IPS-18c (cell line): Measurements from ENCODE around the gene ZBTB44.
"Not testable (repeated sequence)": the region's sequence is repeated elsewhere in the genome, so short reads cannot be mapped to it uniquely, and the experiment has no call there.

Source experiments
- H3K4me3 ChIP-seq: 2 replicates; pipeline ENCODE4 v1.7.0; 2013; ENCODE audit warnings: low read depth, mild to moderate bottlenecking, low read length, moderate library complexity; ENCODE audit not compliant: insufficient read depth
- H3K9me3 ChIP-seq: one replicate; pipeline ENCODE4 v1.6.1; 2013; ENCODE audit warnings: mild to moderate bottlenecking, low read length, moderate library complexity; ENCODE audit not compliant: control insufficient read depth, insufficient read depth

Gene ZBTB44

GRCh38 chr11:130197386-130198035 lies 117.2 kb downstream of the ZBTB44 start:
- H3K9me3 ChIP-seq, result no peaks in the 10 kb centered on the region

GRCh38 chr11:130194241-130195023 lies 120.3 kb downstream of the ZBTB44 start:
- H3K9me3 ChIP-seq, result no peaks in the 10 kb centered on the region
- H3K4me3 ChIP-seq, result no peak overlapping the region

More at GRCh38 chr11:130197386-130198035, 117.2 kb downstream of the ZBTB44 start:
- no peak overlapping the region for H3K4me3 ChIP-seq

DNA sequence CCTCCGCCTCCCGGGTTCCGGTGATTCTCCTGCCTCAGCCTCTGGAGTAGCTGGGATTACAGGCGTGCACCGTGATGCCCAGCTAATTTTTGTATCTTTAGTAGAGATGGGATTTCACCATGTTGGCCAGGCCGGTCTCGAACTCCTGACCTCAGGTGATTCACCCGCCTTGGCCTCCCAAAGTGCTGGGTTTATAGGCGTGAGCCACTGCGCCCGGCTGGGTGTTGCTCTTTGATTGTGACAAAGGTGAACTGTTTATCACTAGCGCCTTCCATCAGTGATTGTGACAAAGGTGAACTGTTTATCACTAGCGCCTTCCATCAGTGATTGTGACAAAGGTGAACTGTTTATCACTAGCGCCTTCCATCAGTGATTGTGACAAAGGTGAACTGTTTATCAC lies 121.2 kb downstream of the ZBTB44 start:
- H3K4me3 ChIP-seq, H3K9me3 ChIP-seq: not testable (repeated sequence)

DNA sequence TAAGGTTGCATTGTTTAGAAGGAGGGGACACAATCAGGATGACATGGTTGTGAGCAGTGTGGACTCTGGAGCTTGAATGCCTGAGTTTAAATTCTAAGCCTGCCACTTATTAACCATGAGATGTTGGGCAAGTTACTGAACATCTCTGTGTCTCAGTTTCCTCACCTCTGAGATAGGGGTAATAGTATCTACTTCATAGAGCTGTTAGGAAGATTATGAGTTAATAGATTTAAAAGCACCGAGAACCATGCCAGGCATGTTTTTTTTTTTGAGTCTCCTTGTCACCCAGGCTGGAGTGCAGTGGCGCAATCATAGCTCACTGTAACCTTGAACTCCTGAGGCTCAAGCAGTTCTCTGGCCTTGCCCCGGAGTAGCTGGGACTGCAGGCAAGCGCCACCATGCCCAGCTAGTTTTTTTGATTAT lies 121.9 kb downstream of the ZBTB44 start:
- H3K9me3 ChIP-seq, result no peaks in the 10 kb centered on the region
- no peak overlapping the region for H3K4me3 ChIP-seq

- H3K4me3 ChIP-seq, result no peak overlapping the region
- H3K9me3 ChIP-seq, result no peaks in the 10 kb centered on the region
Measured at GRCh38 chr11:130191896-130192295, 122.8 kb downstream of the ZBTB44 start.

DNA sequence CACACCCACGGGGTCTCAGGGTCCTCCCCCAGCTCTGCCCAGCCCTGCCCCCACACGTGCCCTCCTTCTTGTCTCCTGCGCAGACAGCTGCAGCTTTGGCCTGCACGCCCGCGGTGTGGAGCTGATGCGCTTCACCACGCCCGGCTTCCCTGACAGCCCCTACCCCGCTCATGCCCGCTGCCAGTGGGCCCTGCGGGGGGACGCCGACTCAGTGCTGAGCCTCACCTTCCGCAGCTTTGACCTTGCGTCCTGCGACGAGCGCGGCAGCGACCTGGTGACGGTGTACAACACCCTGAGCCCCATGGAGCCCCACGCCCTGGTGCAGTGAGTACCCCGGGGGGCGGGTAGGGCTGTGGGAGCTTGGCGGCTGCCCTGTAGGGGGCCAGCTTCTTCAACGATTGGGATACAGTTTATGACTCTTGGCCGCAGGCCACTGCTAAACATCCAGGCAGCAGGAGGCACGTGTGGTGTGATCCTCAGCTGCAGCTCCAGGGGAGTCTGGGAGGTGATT lies 124.3 kb downstream of the ZBTB44 start:
- Histone ChIP-seq H3K4me3 (no peak overlapping the region), H3K9me3 (no peaks in the 10 kb centered on the region)

DNA sequence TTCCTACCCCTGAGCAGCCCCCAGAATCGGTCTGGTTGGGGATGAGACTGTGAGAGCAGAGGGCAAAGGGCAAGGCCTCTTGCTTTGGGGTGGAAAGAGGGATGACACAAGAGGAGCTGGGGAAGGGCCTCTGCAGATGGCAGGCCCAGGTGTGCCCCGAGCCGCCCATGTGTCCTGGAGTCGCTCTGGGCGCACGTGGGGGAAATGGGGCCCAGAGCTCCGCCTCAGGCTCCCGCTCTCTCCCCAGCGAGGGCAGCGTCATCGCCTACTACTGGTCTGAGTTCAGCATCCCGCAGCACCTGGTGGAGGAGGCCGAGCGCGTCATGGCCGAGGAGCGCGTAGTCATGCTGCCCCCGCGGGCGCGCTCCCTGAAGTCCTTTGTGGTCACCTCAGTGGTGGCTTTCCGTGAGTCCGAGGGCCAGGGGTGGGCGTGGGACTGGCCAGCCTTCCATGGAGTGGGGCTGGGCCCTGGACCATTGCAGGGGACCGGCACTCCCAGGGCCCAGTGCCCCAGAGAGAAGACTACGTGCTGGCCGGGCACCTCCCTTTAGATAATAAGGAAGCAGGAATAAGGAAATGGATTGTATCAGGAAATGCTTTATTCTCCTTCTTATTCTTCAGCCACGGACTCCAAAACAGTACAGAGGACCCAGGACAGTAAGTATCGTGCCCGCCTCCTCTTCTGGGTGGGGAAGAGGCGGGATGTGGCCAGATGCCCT lies 125.1 kb downstream of the ZBTB44 start:
- Histone ChIP-seq H3K9me3 (no peaks in the 10 kb centered on the region), H3K4me3 (no peak overlapping the region)

DNA sequence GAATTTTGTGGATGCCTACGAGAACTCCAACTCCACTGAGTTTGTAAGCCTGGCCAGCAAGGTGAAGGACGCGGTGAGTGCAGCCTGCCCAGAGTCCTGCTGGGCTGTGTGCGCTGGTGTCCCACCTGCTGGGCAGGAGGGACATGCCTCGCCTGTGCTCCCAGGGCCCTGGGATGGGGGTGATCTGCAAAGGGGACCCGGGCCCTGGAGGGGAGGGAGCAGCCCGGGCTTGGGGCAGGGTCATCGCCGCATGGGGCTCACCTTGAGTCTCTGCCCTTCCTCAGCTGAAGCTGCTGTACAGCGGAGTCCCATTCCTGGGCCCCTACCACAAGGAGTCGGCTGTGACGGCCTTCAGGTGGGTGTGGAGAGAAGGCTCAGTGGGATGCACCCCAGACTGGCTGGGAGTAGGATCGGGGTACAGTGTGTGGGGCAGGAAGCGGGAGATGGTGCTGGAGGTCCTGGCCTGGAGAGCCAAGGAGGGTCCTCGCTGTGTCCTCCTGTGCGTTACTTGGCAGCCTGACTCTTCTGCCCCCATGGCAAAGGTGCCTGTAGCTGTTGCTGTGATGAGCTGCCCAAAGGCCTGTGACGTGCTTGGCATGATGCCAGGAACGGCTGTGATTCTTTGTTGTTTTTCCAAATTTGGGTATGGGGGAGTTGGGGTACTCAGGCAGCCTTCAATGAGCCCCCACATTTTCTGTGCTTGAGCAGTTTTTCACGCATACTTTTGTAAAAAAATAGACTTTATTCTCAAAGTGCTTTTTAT lies 126.0 kb downstream of the ZBTB44 start:
- Histone ChIP-seq H3K4me3 (no peak overlapping the region), H3K9me3 (no peaks in the 10 kb centered on the region)

- Histone ChIP-seq H3K9me3 (no peaks in the 10 kb centered on the region), H3K4me3 (no peak overlapping the region)
Measured at GRCh38 chr11:130188047-130188446, 126.7 kb downstream of the ZBTB44 start.

DNA sequence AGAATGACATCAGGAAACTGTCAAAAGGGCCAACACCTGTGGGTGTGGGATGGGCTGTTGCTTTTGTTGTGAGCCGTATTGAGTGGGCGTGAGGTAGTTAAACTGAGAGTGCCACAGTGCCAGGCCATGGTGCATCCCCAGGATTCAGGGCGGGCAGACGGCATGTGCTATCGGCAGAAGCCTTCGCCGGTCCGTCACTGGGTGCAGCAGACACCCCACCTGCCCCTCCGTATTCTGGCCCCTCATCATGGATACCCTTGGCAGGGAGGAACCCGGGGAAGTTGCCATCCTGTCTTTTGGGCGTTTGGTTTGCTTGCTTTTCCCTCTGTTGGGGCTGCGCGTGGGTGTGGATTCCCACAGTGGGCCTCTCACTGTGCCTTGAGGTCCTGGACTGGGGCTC lies 127.6 kb downstream of the ZBTB44 start:
- H3K9me3 ChIP-seq, result no peaks in the 10 kb centered on the region
- no peak overlapping the region for H3K4me3 ChIP-seq

DNA sequence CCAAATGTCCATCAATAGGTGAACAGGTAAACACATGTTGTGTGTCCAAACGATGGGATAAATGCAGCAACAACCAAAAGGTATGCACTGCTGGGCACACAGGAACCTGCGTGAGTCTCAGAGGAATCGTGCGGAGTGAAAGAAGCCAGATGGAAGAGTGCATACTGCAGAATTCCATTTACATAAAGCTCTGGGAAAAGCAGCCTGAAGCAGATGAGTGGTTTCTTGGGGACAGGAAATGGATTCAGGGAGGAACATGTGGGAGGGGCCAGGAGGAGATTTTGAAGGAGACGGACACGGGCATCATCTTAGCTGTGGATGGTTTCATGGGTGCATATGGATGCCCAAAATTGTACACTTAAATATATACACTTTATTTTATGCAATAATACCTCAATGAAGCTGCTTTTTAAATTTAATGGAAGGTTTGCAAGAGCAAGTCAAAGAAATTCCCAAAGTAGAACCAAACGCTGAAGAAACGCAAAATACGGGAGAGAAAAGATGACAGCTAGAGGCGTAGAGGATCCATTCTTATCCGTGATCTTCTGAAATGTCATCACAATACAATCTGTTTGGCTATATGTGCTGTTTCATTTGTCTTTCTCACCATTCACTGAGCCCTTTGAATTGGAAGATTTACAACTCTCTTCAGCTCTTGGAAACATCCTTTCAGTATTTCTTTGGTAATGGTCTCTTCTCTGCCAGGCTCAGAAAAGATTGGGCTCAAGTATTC lies 130.7 kb downstream of the ZBTB44 start:
- H3K4me3 ChIP-seq, result no peak overlapping the region
- H3K9me3 ChIP-seq, result no peaks in the 10 kb centered on the region

DNA sequence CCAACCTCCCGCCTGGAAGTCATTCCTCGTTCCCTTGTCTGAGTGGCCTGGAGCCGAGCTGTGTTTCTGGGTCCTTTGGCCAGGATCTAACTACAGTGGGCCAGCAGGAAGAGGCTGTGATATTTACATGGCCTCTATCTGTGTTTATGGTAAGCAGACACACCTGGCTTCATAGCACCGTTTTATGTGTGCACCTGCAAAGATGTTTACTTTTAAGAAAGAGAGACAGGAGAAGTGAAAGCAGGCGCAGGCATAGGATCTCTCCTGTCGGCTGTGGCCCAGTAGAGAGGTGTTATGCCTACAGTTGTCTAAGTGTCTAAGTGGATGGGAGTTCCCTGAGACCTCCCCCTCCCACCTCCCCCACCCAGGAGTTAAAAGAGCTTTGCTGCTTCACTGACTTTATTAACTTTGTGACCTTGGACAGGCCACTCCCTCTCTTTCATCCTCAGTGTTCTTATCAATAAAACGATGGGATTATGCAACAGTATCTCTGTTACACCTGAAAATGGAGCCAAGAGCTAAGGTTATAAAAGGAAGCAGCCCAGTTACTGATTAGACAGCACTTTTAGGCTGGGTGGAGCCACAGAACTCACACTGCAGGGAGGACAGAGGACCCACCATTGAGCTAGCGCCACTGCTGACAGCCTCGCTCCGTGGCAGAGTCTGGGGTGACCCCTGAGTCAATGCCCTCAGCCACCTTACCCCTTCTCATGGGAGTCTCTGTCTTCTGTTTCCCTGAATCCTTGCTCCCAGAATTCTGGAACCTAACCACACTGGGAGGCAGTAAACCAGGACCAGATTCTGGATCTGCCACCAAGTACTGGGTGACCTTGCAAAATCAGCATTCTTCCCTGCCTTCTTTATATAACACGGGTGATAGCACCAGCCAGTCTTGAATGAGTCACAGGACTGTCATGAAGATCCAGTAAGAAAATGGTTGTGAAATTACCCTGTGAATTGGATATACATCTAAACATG lies 133.1 kb downstream of the ZBTB44 start:
- Histone ChIP-seq H3K4me3 (no peak overlapping the region), H3K9me3 (no peaks in the 10 kb centered on the region)

GRCh38 chr11:130180896-130181294 lies 133.8 kb downstream of the ZBTB44 start:
- Histone ChIP-seq H3K9me3 (no peaks in the 10 kb centered on the region), H3K4me3 (no peak overlapping the region)

DNA sequence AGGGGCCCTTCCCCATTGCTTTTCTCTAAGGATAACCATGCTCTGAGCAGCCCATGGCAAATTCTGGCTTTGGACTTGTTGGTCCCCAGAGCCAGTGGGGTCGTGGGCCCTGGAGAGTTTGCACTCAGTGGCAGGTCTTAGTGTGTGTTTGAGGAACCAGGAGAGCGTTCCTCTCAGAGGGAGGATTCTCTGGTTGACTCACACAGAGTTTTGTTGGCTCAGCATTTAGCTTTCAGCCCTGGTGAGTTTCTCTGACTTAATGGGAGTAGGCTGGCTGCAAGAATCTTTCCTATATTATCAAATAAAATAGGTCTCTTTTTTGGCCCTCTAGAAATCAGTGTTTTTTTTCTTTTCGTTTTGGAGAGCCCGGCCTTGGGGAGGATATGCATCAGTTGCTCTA lies 134.2 kb downstream of the ZBTB44 start:
- no peaks in the 10 kb centered on the region for H3K9me3 ChIP-seq
- H3K4me3 ChIP-seq, result no peak overlapping the region

DNA sequence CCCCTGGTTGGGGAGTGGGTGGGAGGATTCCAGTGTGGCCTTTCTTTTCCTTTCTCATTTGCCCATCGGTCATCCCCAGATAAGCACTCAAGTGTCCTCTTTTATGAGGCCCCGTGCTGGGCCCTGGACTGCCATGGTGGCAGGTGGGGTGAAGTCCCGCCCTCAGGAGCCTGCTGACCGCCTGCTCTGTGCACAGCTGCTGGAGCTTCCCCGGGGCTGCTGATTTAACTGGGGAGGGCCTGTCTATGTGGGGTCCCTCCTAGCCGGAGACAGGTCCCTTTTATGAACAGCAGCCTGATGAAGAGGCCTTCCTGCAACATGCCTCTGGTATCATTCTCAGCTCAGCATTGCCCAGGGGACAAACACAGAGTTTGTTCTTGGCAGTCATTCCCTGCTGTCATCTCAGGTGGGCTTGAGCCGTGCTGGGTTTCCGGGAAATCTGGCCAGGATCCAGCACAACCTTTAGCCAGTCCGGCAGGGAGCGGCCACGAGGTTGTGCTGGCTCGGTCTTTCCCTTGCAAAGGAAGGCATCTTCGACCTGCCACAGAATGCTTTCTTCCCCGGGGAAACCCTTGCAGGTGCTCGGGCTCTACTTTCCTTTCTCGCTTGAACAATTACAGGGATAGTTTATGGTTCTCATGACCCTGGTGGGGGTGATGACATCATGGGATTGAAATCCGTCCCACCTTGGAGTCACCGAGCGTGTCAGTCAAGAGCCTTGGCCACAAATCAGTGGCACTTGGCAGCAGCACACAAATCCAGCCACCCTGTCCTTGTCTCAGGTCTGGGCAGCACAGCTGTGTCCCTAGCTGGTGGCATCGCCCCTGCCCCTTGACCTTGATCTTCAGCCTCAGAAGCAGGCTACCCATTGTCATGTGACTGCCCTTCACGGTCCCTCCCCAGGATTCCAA lies 135.1 kb downstream of the ZBTB44 start:
- Histone ChIP-seq H3K4me3 (no peak overlapping the region), H3K9me3 (no peaks in the 10 kb centered on the region)
